Smooth muscle cell of the brain vasculature (primary cell): Measurements from ENCODE around the gene SPEG.

Experiments used
- DNase-seq: peaks from one replicate; pipeline ENCODE4 v3.0.0-alpha.2; 2012; ENCODE audit warnings: low read depth, low spot score

The SPEG gene

DNA sequence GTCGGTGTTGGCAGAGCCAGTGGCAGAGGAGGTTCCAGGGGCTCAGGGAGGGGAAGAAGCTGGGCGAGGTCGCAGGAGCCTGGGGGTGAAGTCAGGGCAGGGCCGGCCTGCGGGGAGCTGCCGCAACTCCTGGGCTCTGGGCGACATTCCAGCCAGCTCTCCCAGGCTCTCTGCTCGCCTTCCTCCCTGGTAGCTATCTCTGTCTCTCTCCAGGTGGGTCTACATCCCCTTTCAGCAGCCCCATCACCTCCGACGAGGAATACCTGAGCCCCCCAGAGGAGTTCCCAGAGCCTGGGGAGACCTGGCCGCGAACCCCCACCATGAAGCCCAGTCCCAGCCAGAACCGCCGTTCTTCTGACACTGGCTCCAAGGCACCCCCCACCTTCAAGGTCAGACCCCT, 27.0 kb downstream of the SPEG start:
- DNase-seq, result no peak

DNA sequence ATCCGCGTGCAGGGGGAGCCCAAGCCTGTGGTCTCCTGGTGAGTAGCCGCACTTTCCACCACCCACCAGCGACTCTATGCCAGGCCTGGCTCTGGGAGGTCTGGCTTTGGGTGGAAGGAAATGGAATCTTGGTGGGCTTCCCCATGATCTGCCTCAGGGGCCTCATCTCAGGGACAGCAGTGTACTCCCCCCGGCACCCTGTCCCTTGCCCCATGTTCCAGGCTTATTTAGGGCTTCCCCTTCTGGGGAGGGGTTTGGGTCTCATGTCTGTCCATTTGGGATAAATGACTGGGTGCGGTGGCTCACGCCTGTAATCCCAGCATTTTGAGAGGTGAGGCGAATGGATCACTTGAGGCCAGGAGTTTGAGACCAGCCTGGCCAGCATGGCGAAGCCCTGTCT, 27.7 kb downstream of the SPEG start:
- no peak for DNase-seq

DNA sequence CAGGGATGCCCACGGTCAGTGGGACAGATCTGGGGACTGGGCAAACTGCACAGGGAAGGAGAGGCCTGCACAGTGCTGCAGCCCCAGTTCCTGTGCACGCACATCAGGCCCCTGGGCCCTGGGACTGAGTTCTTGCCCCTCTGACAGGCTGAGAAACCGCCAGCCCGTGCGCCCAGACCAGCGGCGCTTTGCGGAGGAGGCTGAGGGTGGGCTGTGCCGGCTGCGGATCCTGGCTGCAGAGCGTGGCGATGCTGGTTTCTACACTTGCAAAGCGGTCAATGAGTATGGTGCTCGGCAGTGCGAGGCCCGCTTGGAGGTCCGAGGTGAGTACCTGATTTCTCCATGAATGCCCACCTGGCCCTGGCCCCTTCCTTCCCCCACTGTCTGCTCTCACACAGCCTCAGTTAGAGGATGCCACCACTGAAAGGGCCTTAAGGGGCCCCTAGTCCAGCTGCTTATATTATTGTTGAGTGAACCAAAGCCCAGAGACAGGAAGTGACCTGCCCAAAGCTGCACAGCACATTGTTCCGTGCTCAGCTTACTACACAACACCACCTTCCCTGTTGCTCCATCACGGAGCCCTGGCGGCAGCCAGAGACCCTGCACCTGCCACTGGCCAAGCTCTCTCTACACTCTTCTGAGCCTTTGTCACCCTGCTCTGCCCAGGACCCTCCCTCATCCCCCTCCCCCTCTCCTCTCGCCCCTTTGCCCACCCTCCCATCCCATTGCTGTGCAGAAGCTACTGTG, 29.8 kb downstream of the SPEG start:
- no peak for DNase-seq

DNA sequence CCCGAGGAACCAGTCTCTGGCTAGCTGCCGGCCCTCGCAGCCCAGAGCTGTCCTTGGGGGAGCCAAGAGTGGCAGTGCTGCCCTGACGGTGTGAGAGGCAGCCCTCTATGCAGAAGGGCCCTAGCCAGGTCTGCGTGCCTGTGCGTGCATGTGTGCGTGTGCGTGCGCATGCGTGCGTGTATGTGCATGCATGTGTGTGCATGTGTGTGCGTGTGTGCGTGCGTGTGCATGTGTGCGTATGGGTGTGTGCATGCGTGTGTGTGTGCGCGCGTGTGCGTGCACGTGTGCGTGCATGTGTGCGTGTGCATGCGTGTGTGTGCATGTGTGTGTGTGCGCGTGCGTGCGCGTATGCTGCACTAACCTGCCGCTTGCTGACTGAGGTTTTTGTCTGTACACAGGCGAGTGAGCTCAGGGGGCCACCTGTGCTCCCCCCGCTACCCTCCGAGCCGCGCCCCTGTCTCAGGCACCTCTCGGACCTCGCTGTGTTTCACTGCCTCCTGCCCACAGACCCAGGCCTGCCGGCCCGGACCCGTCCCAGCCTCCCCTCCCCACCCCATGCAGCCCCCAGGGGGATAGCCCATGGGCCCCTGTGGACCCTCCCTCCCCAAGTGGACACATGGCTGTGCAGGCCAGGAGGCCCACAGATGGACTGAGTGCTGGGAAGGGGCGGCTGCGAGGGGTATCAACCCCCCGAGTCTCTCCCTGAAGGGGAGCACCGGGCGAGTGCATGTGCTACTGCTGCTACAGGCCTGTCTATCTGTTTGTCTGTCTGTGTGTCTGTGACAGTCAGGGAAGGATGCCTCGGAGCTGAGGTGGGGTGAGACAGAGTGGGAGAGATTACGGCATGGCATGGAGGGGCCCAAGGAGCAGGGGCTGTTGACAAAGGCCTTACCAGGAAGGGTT, 31.3 kb downstream of the SPEG start:
- DNase-seq, result no peak

DNA sequence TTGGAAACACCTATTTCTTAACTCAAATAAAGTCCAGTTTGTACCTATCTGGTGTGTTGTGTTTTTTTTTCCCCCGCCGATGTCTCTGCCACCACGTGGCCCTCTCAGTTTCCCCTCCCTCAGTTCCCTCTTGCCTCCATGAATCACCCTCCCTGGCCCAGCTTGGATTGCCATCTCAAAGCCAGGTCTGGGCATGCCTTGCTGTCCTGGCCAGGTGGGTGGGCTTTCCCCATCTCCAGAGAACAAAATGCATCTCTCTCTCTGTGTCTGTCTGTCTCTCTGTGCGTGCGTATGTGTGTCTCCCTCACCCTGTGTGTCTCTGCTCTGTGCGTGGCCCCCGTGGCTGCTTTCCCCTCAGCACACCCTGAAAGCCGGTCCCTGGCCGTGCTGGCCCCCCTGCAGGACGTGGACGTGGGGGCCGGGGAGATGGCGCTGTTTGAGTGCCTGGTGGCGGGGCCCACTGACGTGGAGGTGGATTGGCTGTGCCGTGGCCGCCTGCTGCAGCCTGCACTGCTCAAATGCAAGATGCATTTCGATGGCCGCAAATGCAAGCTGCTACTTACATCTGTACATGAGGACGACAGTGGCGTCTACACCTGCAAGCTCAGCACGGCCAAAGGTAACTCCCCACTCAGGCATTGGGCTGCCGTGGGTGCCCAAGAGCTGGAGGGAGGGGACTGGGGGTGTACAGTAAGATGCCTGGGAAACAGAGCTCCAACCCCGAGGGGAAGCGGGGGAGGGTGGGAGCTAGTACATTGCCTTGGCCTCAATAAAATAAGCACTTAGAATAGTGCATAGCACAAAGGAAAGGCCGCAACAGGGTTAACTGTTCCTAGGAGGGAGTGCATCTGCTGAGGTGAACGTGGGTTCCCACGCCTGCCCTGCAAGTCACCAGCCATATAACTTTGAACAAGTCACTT, 32.4 kb downstream of the SPEG start:
- no peak for DNase-seq

DNA sequence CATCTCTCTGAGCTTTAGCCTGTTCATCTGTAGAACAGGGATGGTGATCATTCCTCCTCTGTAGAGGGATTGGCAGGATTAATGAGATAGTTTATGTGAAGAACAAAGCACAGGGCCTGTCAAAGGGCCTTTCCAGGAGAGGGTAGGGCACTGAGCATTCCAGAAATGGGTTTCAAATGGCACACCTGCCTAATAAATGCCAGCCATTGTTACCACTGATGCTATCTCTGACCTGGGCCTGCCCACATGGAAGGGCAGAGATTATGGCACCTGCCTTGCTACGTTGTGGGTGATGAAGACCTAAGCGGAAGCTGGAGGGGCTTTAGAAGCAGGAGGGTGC, 33.1 kb downstream of the SPEG start:
- no peak for DNase-seq

DNA sequence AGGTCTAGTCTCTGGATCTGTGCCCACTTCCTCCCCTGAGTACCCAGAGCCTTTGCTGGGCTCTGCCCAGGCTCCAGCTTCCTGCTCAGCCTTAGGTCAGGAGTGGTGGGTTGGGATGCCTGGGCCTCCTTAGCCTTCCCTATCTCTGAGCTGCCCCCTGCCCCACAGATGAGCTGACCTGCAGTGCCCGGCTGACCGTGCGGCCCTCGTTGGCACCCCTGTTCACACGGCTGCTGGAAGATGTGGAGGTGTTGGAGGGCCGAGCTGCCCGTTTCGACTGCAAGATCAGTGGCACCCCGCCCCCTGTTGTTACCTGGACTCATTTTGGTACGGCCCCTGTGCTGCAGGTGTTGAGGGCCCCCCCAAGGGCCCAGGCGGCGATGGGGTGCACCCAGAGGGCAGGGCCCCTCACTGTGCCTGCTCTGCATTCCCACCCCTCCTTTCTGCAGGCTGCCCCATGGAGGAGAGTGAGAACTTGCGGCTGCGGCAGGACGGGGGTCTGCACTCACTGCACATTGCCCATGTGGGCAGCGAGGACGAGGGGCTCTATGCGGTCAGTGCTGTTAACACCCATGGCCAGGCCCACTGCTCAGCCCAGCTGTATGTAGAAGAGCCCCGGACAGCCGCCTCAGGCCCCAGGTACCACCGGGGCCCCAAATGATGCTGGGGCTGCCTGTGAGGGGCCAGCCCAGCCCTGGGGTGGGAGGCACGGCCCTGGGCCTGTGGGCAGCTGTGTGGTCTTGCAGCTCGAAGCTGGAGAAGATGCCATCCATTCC, 34.0 kb downstream of the SPEG start:
- no peak for DNase-seq

DNA sequence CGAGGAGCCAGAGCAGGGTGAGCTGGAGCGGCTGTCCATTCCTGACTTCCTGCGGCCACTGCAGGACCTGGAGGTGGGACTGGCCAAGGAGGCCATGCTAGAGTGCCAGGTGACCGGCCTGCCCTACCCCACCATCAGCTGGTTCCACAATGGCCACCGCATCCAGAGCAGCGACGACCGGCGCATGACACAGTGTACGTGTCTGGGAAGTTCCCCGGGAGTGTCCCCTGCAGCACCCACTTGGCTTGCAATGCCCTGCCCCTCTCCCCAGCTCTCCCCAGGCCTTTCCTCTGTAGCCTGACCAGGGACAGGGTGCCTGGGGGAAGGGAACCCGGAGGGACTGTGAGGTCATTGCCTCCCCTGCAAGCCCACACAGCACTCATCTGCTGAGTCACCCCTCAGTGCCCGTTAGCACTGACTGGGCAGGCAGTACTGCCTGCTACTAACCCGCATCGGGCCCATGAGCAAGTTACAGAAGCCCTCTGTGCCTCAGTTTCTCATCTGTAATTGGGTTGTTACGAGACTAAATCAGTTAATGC, 34.6 kb downstream of the SPEG start:
- no peak for DNase-seq

DNA sequence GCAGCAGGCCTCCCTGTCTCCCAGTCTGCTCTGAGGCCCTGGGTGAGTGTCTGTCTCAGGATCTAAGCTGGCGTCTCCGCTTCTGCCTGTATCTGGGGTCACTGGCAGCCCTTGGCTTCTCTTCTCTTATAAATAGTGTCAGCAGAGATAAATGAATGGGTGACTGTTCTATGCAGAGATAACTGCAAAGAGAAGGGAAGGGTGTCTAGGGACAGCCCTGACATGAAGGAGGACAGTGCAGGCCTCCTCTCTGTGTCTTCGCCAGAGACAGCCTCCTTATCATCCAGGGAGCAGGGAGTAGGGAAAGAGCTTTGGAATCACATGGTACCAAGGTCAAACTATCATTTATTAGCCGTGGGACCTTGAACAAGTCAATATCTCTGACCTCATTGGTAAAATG, 35.8 kb downstream of the SPEG start:
- DNase-seq, result no peak

DNA sequence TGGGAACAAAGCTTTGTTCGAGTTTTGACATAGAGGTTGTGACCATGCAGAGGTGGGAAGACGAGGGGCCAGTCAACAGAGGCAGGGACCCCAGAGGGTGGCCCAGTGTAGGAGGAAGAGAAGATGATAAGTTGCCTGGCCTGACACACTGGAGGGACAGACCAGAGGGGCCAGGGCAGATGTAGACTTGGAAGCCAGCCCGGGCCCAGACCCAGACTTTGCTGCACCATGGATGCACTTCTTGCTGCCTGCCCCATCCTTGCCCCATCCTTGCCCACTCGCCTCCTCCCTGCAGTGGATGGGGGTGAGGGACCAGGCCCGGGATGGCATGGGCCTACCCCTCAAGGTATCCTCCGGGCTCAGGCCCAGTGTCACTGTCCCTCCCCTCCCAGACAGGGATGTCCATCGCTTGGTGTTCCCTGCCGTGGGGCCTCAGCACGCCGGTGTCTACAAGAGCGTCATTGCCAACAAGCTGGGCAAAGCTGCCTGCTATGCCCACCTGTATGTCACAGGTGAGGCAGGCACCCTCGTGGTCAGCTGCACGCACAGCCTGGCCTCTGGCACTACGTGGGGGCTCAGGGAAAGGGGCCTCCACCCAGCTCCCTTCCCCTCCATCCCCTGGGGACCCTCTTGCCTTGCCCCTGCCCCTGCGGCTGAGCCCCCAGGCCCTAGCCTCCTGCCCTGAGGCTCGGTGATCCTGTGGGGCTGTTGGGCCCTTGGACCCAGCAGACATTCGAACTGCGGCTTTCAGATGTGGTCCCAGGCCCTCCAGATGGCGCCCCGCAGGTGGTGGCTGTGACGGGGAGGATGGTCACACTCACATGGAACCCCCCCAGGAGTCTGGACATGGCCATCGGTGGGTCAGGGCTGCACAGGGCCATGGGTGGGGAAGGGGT, 37.1 kb downstream of the SPEG start:
- no peak for DNase-seq

DNA sequence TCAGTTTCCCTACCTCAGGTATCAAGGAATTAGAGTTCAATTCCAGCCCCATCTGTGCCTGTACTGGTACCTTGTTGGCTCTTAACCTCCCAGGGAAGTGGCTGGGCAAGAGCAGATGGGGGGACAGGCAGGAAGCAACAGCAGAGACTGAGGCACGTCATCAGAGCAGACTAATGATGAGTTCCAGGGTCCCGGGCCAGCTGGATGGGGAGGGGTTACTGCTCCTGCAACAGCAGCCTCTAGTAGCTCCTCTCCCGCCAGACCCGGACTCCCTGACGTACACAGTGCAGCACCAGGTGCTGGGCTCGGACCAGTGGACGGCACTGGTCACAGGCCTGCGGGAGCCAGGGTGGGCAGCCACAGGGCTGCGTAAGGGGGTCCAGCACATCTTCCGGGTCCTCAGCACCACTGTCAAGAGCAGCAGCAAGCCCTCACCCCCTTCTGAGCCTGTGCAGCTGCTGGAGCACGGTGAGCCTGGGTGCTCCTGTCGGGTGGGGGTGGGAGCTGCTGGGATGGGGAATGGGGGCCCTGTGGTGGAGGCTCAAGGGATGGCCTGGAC, 38.1 kb downstream of the SPEG start:
- no peak for DNase-seq

DNA sequence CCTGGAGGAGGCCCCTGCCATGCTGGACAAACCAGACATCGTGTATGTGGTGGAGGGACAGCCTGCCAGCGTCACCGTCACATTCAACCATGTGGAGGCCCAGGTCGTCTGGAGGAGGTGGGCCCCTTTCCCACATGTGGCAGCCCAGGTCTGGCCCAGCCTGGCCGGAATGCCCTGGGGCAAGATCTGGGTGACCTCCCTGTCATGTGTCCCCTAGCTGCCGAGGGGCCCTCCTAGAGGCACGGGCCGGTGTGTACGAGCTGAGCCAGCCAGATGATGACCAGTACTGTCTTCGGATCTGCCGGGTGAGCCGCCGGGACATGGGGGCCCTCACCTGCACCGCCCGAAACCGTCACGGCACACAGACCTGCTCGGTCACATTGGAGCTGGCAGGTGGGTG, 38.9 kb downstream of the SPEG start:
- DNase-seq, result no peak

DNA sequence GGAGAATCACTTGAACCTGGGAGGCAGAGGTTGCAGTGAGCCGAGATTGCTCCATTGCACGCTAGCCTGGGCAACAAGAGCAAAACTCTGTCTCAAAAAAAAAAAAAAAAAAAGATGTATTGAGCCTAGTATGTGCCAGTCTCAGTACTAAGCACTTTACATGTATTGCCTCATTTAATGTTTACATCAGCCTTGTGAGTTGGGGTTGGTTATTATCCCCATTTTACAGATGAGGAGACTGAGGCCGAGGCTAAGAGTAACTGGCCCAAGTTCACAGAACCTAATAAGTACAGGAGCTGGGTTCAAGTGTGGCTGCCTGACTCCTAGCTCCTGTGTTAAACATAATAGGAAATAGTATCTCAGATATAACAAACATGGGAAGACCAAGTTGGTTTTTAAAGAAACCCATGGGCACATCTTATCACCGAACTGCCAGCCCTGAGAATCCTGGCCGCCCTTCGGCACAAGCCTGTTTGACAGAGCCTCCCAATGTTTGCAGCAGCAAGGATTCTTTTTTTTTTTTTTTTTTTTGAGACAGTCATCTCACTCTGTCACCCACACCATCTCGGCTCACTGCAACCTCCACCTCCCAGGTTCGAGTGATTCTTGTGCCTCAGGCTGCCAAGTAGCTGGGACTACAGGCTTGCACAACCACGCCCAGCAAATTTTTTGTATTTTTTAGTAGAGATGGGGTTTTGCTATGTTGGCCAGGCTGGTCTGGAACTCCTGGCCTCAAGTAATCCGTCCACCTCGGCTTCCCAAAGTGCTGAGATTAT, 39.8 kb downstream of the SPEG start:
- no peak for DNase-seq

DNA sequence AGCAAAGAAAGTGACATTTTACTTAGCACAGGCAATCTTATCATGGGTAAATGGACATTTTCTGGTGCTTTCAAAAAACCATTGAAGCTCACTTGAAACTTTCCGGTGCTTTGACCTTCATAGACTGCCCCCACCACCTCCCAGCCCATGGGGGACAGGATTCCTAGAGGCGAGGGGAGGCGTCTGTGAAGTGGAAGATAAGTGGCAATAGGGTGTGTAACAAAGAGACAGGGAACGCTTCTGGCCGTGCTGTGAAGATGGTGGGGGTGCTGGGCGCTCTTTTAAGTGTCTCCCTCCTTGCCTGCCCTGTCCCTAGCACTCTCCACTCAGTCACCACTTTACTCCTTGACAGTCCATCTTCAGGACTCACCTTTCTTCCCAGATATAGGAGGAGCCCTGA, 40.6 kb downstream of the SPEG start:
- no peak for DNase-seq

DNA sequence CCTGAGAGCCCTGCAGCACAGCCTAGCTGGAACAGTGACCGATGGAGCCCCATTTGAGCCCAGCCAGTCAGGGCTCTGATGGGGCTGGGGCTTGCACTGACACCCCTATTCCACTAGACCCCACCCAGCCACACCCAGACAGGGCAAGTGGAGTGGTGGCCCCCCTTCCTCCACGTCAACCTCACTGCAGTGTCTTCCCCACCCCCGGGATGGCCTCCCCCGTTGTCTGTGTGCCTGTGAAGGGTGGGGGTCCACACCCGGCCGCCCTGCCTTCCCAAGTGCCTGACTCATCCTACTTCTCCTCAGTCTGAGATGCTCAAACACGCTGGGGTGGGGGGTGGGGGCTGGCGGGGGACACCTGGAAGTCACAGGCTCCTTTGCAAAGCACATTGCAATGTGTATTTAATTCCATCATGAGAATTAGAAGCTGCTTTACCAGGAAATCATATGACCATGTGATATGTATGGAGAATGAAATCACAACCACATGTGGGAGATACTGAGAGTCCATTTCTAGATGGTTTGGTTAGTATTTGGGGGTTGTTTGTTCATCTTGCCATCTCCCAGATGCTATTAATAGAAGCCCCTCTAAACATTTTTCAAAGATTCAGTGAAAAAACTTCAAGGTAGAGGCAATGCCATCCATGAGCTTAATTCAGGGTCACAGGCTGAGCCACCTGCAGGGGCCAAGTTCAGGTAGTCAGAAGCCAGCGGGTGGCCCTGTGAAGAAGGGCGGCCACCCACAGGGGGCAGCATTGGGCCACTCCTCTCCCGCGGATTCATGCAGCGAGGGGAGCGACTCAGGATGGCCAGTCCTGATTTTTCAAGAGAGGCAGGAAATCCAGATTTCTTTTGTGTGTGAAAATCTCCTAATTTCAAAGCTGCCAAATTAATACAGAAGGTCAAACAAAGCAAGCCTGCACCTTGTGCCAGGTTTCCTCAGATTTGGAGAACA, 41.3 kb downstream of the SPEG start:
- no peak for DNase-seq

DNA sequence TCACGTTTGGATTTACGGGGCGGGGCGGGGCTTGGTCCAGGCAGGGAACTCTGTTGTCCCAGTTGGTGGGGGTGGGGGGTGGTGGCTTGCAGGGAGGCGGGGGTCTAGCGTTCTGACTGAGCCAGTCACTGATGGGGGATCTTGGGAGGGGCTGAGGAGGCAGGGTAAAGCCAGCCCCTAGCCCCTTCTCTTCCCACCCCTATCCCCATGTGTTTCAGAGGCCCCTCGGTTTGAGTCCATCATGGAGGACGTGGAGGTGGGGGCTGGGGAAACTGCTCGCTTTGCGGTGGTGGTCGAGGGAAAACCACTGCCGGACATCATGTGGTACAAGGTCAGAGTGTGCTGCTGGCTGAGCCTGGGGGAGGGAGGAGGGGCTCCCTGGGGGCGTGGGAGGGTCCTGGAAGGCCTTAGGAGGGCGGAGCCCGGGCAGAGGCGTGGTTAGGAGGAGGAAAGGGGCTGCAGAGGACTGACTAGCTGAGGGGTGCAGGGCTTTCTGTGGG, 42.1 kb downstream of the SPEG start:
- no peak for DNase-seq

DNA sequence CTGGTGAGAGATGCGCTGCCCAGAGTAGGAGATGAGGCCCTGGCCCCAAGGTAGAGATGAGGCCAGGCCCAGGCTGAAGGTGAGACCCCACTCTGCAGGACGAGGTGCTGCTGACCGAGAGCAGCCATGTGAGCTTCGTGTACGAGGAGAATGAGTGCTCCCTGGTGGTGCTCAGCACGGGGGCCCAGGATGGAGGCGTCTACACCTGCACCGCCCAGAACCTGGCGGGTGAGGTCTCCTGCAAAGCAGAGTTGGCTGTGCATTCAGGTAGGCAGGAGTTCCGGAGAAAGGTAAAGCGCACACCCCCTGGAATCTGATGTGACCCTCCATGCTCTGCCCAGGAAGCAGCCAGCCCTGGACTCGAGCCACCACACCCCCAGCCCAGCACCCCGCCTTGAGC, 42.5 kb downstream of the SPEG start:
- no peak for DNase-seq

DNA sequence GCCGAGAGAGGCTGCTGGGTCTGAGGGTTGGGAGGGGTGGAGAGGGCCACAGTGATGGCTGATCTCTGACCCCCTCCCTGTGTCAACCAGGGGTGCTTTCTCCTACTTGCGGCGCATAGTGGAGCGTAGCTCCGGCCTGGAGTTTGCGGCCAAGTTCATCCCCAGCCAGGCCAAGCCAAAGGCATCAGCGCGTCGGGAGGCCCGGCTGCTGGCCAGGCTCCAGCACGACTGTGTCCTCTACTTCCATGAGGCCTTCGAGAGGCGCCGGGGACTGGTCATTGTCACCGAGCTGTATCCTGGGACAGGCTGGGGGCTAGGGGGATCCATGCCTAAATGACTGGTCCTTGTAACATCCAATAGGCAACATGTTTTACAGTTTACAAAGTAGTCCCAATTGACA, 43.2 kb downstream of the SPEG start:
- DNase-seq, result no peak
